CD4-positive, alpha-beta T cell (primary cell): ENCODE data around the gene CLDN24. TPM values are rescaled to one million over a fixed set of nuclear protein-coding genes. Genes with fewer than 3 reads are reported as not detected.
"Not testable (repeated sequence)": the region's sequence is repeated elsewhere in the genome, so short reads cannot be mapped to it uniquely, and the experiment has no call there.

Experiments used
- ATAC-seq: fragments of 200-7000 bp; cut with Tn5 transposase; one replicate; pipeline ENCODE4 v1.10.0; 2022; ENCODE audit warnings: mild to moderate bottlenecking; ENCODE audit not compliant: poor library complexity
- CTCF ChIA-PET: fragments of 350-600 bp; sonication (Branson Sonifier 250); formaldehyde crosslinking; loops from one replicate; lab custom pipeline; 2021; ENCODE audit warnings: antibody characterized with exemption, inconsistent platforms; lab: Charles Lee
- POLR2A ChIA-PET: fragments of 350-600 bp; sonication (Branson Sonifier 250); formaldehyde crosslinking; loops from one replicate; lab custom pipeline; 2021; ENCODE audit warnings: antibody characterized with exemption, inconsistent platforms; lab: Charles Lee
- DNase-seq, 14 experiments: peaks; one replicate each; pipeline ENCODE4 v3.0.0-alpha.2; 2013 to 2020; ENCODE audit warnings: mixed read lengths in 2 of 14
- H3K27ac ChIP-seq, 2 donors: one replicate each; pipeline versions ENCODE4 v1.5.1 to v1.7.0; 2013; ENCODE audit warnings: low read length in 2 of 2, low read depth in 1 of 2, mild to moderate bottlenecking in 1 of 2
- H3K27me3 ChIP-seq, 2 experiments: 1 replicate in 1 of 2; 2 replicates in 1 of 2; pipeline versions ENCODE4 v1.6.1 to v1.7.0; 2013; ENCODE audit warnings: low read length in 2 of 2, control low read depth in 1 of 2, mild to moderate bottlenecking in 1 of 2, moderate library complexity in 1 of 2; ENCODE audit not compliant: insufficient read depth in 2 of 2, control insufficient read depth in 1 of 2
- H3K36me3 ChIP-seq: one replicate; pipeline ENCODE4 v1.6.1; 2013; ENCODE audit warnings: low read length, control low read depth; ENCODE audit not compliant: insufficient read depth
- H3K4me1 ChIP-seq: one replicate; pipeline ENCODE4 v1.6.1; 2013; ENCODE audit warnings: low read length, control low read depth; ENCODE audit not compliant: insufficient read depth
- H3K4me3 ChIP-seq: one replicate; pipeline ENCODE4 v1.5.1; 2013; ENCODE audit warnings: mild to moderate bottlenecking, low read length, moderate library complexity
- H3K9me3 ChIP-seq, 2 experiments: 1 replicate in 1 of 2; 2 replicates in 1 of 2; pipeline versions ENCODE4 v1.6.1 to v1.7.0; 2013; ENCODE audit warnings: low read length in 2 of 2, mild to moderate bottlenecking in 2 of 2, control low read depth in 1 of 2, moderate library complexity in 1 of 2; ENCODE audit not compliant: control insufficient read depth in 1 of 2, insufficient read depth in 1 of 2
- H3K27ac Mint-ChIP-seq: one replicate; pipeline ENCODE4 v1.8.0; 2020; ENCODE audit warnings: mixed read lengths
- H3K27me3 Mint-ChIP-seq: one replicate; pipeline ENCODE4 v1.8.0; 2021; ENCODE audit warnings: mixed read lengths
- H3K36me3 Mint-ChIP-seq: one replicate; pipeline ENCODE4 v1.8.0; 2021; ENCODE audit warnings: low read depth, mixed read lengths
- H3K4me1 Mint-ChIP-seq: one replicate; pipeline ENCODE4 v1.8.0; 2021; ENCODE audit warnings: low read depth, mixed read lengths
- H3K4me3 Mint-ChIP-seq: one replicate; pipeline ENCODE4 v1.8.0; 2020; ENCODE audit warnings: mild to moderate bottlenecking, mixed read lengths
- H3K9me3 Mint-ChIP-seq: one replicate; pipeline ENCODE4 v1.8.0; 2020; ENCODE audit warnings: mixed read lengths
- intact Hi-C, 2 experiments: fragments of 100-400 bp; cut with DNase I in 1 of 2; cut with micrococcal nuclease in 1 of 2; formaldehyde crosslinking; loops; one replicate each; pipeline versions ENCODE4 v1.15.1 to v1.9.0; 2023 to 2025; cut with DNase I, micrococcal nuclease
- total RNA-seq, 174 experiments: library from RNA in 2 of 174; stranded (reverse) in 2 of 174; gene quantifications; one replicate each; pipeline ENCODE4 v1.2.3 and lab custom pipeline; 2021 to 2026
- TF ChIP-seq, protein P1 (sequence below): fragments of 200-600 bp; IDR thresholded peaks from one replicate; pipeline ENCODE4 v1.8.0; 2022; ENCODE audit warnings: antibody characterized with exemption, mild to moderate bottlenecking

The CLDN24 gene
- total RNA-seq, 2 experiments from 2014 or later, result not detected

DNA sequence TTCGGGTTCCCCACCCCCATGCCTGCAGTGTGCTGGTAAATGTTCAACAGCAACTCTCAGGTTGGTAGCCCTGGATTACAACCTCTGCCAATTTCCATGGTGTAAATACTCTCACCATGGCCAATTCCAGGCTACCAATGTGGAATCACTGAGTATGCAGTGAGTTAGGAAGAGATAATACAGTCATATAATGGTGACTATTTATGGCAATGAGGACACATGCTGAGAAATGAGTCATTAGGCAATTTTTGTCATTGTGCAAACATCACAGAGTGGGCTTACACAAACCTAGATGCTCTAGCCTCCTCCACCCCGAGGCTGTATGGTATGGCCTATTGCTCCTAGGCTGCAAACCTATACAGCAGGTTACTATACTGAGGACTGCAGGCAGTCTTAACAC, 4.6 kb upstream of the CLDN24 start:
- H3K4me3 Mint-ChIP-seq, result no peak overlapping the region
- Histone ChIP-seq H3K4me1 (no peaks in the 10 kb centered on the region), H3K36me3 (no peaks in the 10 kb centered on the region), H3K4me3 (no peak overlapping the region), H3K27me3 (no peaks in the 10 kb centered on the region), H3K9me3 (no peaks in the 10 kb centered on the region), H3K27ac (no peak overlapping the region)
- TF ChIP-seq, protein P1, sequence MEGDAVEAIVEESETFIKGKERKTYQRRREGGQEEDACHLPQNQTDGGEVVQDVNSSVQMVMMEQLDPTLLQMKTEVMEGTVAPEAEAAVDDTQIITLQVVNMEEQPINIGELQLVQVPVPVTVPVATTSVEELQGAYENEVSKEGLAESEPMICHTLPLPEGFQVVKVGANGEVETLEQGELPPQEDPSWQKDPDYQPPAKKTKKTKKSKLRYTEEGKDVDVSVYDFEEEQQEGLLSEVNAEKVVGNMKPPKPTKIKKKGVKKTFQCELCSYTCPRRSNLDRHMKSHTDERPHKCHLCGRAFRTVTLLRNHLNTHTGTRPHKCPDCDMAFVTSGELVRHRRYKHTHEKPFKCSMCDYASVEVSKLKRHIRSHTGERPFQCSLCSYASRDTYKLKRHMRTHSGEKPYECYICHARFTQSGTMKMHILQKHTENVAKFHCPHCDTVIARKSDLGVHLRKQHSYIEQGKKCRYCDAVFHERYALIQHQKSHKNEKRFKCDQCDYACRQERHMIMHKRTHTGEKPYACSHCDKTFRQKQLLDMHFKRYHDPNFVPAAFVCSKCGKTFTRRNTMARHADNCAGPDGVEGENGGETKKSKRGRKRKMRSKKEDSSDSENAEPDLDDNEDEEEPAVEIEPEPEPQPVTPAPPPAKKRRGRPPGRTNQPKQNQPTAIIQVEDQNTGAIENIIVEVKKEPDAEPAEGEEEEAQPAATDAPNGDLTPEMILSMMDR, result no peak
- H3K27me3 Mint-ChIP-seq, result peaks cover 20% of the 10 kb centered on the region
- ChIA-PET POLR2A (no interaction called here), CTCF (no interaction called here)
- intact Hi-C loops, result no loop called here
- H3K36me3 Mint-ChIP-seq, result no peaks in the 10 kb centered on the region
- no peak overlapping the region for H3K27ac Mint-ChIP-seq
- H3K9me3 Mint-ChIP-seq, result no peaks in the 10 kb centered on the region
- ATAC-seq (no peak), DNase-seq (no peak)
- H3K4me1 Mint-ChIP-seq, result no peaks in the 10 kb centered on the region

- H3K4me3 Mint-ChIP-seq, DNase-seq, ATAC-seq, H3K27ac Mint-ChIP-seq, H3K4me1 ChIP-seq, H3K9me3 Mint-ChIP-seq, H3K4me3 ChIP-seq, intact Hi-C loops, H3K36me3 Mint-ChIP-seq, H3K27me3 ChIP-seq, H3K9me3 ChIP-seq, POLR2A ChIA-PET, H3K36me3 ChIP-seq, H3K4me1 Mint-ChIP-seq, CTCF ChIA-PET, H3K27ac ChIP-seq: not testable (repeated sequence)
- peaks cover 17% of the 10 kb centered on the region for H3K27me3 Mint-ChIP-seq
Observed at GRCh38 chr4:183326387-183326786, 4.2 kb upstream of the CLDN24 start.

- DNase-seq (no peak), ATAC-seq (no peak)
- Histone ChIP-seq H3K36me3 (no peaks in the 10 kb centered on the region), H3K27ac (no peak overlapping the region), H3K4me3 (no peak overlapping the region), H3K4me1 (no peaks in the 10 kb centered on the region), H3K9me3 (no peaks in the 10 kb centered on the region), H3K27me3 (no peaks in the 10 kb centered on the region)
- Mint-ChIP-seq H3K36me3 (no peaks in the 10 kb centered on the region), H3K4me3 (no peak overlapping the region), H3K4me1 (peaks cover 11% of the 10 kb centered on the region), H3K9me3 (no peaks in the 10 kb centered on the region), H3K27ac (no peak overlapping the region), H3K27me3 (peaks cover 17% of the 10 kb centered on the region)
- TF ChIP-seq, protein P1, result no peak
- intact Hi-C loops, result no loop called here
- CTCF ChIA-PET, result no interaction called here
- POLR2A ChIA-PET, result no interaction called here
Observed at GRCh38 chr4:183324619-183325018, 2.4 kb upstream of the CLDN24 start.

- H3K4me1 Mint-ChIP-seq, result peaks cover 11% of the 10 kb centered on the region
- H3K36me3 ChIP-seq, H3K9me3 ChIP-seq, H3K4me3 ChIP-seq, H3K9me3 Mint-ChIP-seq, H3K36me3 Mint-ChIP-seq, H3K4me1 ChIP-seq, intact Hi-C loops, H3K27ac ChIP-seq, H3K4me3 Mint-ChIP-seq, CTCF ChIA-PET, H3K27ac Mint-ChIP-seq, H3K27me3 ChIP-seq, ATAC-seq, DNase-seq: not testable (repeated sequence)
- peaks cover 14% of the 10 kb centered on the region for H3K27me3 Mint-ChIP-seq
- POLR2A ChIA-PET, result interaction anchor here (0.6 kb wide), 1 partner anchor 164 kb away, joined by 3 read pairs; no protein-coding TSS in a partner anchor
Observed at GRCh38 chr4:183324056-183324455, 1.8 kb upstream of the CLDN24 start.
